Kidney (tissue), 14 donors: ENCODE data around the gene GIMAP8. TPM values are rescaled to one million over a fixed set of nuclear protein-coding genes. Genes with fewer than 3 reads are reported as not detected.

Source experiments
- DNase-seq, 5 donors: peaks; one replicate each; pipeline ENCODE4 v3.0.0-alpha.2; 2013 to 2020
- FAIRE-seq: peaks from 2 replicates; lab custom pipeline; 2012; peaks lifted over from hg19 to GRCh38; lab: Jason Lieb, UNC
- H3K27ac ChIP-seq, 2 donors: one replicate each; pipeline ENCODE4 v1.7.0; 2013; ENCODE audit warnings: low read depth in 2 of 2, low read length in 2 of 2, inconsistent platforms in 1 of 2
- H3K27me3 ChIP-seq: one replicate; pipeline ENCODE4 v1.7.1; 2013; ENCODE audit warnings: low read length, inconsistent platforms; ENCODE audit not compliant: control insufficient read depth, insufficient read depth
- H3K36me3 ChIP-seq, 3 donors: one replicate each; pipeline versions ENCODE4 v1.7.0 to v1.7.1; 2013; ENCODE audit warnings: low read length in 3 of 3, control low read depth in 1 of 3, inconsistent platforms in 1 of 3; ENCODE audit not compliant: insufficient read depth in 3 of 3, control insufficient read depth in 2 of 3
- H3K4me1 ChIP-seq, 3 donors: one replicate each; pipeline versions ENCODE4 v1.7.0 to v1.7.1; 2013; ENCODE audit warnings: low read length in 3 of 3, inconsistent platforms in 1 of 3, low read depth in 1 of 3; ENCODE audit not compliant: control insufficient read depth in 2 of 3, insufficient read depth in 2 of 3
- H3K4me3 ChIP-seq, 3 donors: one replicate each; pipeline versions ENCODE4 v1.7.0 to v1.8.1; 2013; ENCODE audit warnings: low read length in 3 of 3, control low read depth in 1 of 3, inconsistent platforms in 1 of 3
- H3K9ac ChIP-seq, 3 donors: one replicate each; pipeline versions ENCODE4 v1.7.0 to v1.7.1; 2013; ENCODE audit warnings: low read length in 3 of 3, control low read depth in 1 of 3, inconsistent platforms in 1 of 3
- H3K9me3 ChIP-seq, 3 donors: one replicate each; pipeline versions ENCODE4 v1.7.0 to v1.7.1; 2013; ENCODE audit warnings: low read length in 3 of 3, control low read depth in 1 of 3, inconsistent platforms in 1 of 3; ENCODE audit not compliant: control insufficient read depth in 2 of 3, insufficient read depth in 1 of 3
- CTCF ChIP-seq: IDR thresholded peaks from 3 replicates; pipeline ENCODE4 v1.5.1; 2012; ENCODE audit warnings: mild to moderate bottlenecking, moderate library complexity, borderline replicate concordance; ENCODE audit not compliant: insufficient read depth; ENCODE audit errors: extremely low read depth
- intact Hi-C: fragments of 100-400 bp; cut with DNase I; formaldehyde crosslinking; loops from one replicate; pipeline ENCODE4 v1.11.1; 2022
- polyA plus RNA-seq: library from polyadenylated mRNA; stranded (reverse); fragments of 350-450 nt; fragmentation: Illumina TruSeq; extraction: RNeasy Lipid Tissue Mini Kit (QIAGEN cat#74804); gene quantifications from one replicate; pipeline ENCODE4 v1.2.3, GENCODE V29; 2014; ENCODE audit warnings: low read depth, low replicate concordance; ENCODE audit not compliant: insufficient read depth
- total RNA-seq: library from RNA; stranded (reverse); fragmentation: NEBNext Ultra II Directional; extraction: Animal tissue kit (Norgen Biotek cat#: 25700); gene quantifications from one replicate; pipeline ENCODE4 v1.2.1, GENCODE V29; 2021
- donor health status: control.
- donor health status: control.
- donor health status: control.
- donor health status: control.
- donor health status: control.
- donor health status: DM: yes; HTN: yes; CAD: no.
- donor health status: Normal renal cell carcinoma (clear cell type).

Gene GIMAP8
- total and polyA plus RNA-seq, 2 donors from 2014 or later = 10.2 to 24.3 TPM

GRCh38 chr7:150476819-150477631 lies 26.6 kb downstream of the GIMAP8 start:
- H3K4me3 ChIP-seq = no peak overlapping the region
- intact Hi-C loops = no loop called here
- no peak for DNase-seq
- no peaks in the 10 kb centered on the region for H3K4me1 ChIP-seq
- H3K9ac ChIP-seq = no peak overlapping the region
- TF ChIP-seq CTCF = no peak
- no peaks in the 10 kb centered on the region for H3K36me3 ChIP-seq
- H3K27me3 ChIP-seq = no peaks in the 10 kb centered on the region
- no peak for FAIRE-seq
- peak overlapping the region in 1 of 2 donors; percentile 35 for H3K27ac ChIP-seq
- H3K9me3 ChIP-seq = no peaks in the 10 kb centered on the region

- no peak for FAIRE-seq
- DNase-seq = no peak
- Histone ChIP-seq H3K27ac (no peak overlapping the region), H3K4me3 (no peak overlapping the region), H3K4me1 (no peaks in the 10 kb centered on the region), H3K36me3 (no peaks in the 10 kb centered on the region), H3K9ac (no peak overlapping the region), H3K9me3 (no peaks in the 10 kb centered on the region), H3K27me3 (no peaks in the 10 kb centered on the region)
- intact Hi-C loops = no loop called here
- no peak for TF ChIP-seq CTCF
Observed at GRCh38 chr7:150479023-150479716, 28.7 kb downstream of the GIMAP8 start.

- Histone ChIP-seq H3K27me3 (no peaks in the 10 kb centered on the region), H3K4me3 (no peak overlapping the region), H3K27ac (peak overlapping the region in 1 of 2 donors; percentile 28), H3K9me3 (no peaks in the 10 kb centered on the region), H3K4me1 (no peaks in the 10 kb centered on the region), H3K9ac (no peak overlapping the region), H3K36me3 (no peaks in the 10 kb centered on the region)
- intact Hi-C loops = no loop called here
- FAIRE-seq (no peak), DNase-seq (no peak)
- TF ChIP-seq CTCF = no peak
Observed at GRCh38 chr7:150481186-150481920, 30.9 kb downstream of the GIMAP8 start.
